Measurements from ENCODE around the gene CPNE8. TPM values are rescaled to one million over a fixed set of nuclear protein-coding genes. Genes with fewer than 3 reads are reported as not detected.

Gene CPNE8
- polyA plus RNA-seq, 1 donor (not counting 4 experiments of a cell fraction or from before 2014, with no cell fraction given), result 25.7 TPM

DNA sequence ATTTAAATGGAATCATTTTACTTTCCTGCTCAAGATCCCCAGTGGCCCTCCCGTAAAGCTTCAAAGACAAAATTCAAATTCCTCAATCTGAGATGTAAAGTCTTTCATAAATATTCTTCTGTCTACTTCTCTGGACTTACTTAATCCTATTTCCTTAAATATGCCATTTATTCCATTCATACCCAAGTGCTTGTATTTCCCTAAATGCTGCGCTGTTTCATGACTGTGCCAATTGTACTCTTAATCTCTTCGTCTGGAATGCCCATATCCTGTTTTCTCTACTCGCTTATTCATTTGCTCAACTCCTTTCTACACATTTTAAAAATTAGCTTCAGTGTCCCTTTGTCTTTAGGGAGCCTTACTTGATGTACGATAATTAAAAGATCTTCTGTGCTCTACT lies 280.1 kb downstream of the CPNE8 start:
- no peak for DNase-seq (ENCODE audit: low read depth, low spot score)
- no peaks in the 10 kb centered on the region for H3K9me3 ChIP-seq (ENCODE audit: control insufficient read depth, low read depth, low read length)
- TF ChIP-seq EZH2 (IDR thresholded peaks at IDR 0.05; ENCODE audit: low read length), result no peak
- TF ChIP-seq, protein P1, sequence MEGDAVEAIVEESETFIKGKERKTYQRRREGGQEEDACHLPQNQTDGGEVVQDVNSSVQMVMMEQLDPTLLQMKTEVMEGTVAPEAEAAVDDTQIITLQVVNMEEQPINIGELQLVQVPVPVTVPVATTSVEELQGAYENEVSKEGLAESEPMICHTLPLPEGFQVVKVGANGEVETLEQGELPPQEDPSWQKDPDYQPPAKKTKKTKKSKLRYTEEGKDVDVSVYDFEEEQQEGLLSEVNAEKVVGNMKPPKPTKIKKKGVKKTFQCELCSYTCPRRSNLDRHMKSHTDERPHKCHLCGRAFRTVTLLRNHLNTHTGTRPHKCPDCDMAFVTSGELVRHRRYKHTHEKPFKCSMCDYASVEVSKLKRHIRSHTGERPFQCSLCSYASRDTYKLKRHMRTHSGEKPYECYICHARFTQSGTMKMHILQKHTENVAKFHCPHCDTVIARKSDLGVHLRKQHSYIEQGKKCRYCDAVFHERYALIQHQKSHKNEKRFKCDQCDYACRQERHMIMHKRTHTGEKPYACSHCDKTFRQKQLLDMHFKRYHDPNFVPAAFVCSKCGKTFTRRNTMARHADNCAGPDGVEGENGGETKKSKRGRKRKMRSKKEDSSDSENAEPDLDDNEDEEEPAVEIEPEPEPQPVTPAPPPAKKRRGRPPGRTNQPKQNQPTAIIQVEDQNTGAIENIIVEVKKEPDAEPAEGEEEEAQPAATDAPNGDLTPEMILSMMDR (optimal IDR thresholded peaks at IDR 0.05 in 1 of 3, IDR thresholded peaks at IDR 0.05 in 1 of 3, conservative IDR thresholded peaks at IDR 0.05 in 1 of 3; ENCODE audit: extremely low read depth in 1 of 3, insufficient read depth in 2 of 3, low read length in 3 of 3), result no peak
- no peaks in the 10 kb centered on the region for H3K79me2 ChIP-seq (ENCODE audit: control insufficient read depth, insufficient read depth, low read length)
- no peaks in the 10 kb centered on the region for H4K20me1 ChIP-seq (ENCODE audit: control insufficient read depth, extremely low read depth, insufficient read depth, low read length)
- no peak overlapping the region for H3K4me3 ChIP-seq (ENCODE audit: control insufficient read depth in 2 of 3, extremely low read depth in 1 of 3, insufficient read depth in 2 of 3, low read depth in 1 of 3, low read length in 3 of 3)
- no peak overlapping the region for H3K9ac ChIP-seq (ENCODE audit: control insufficient read depth, extremely low read depth, insufficient read depth, low read length)
- no peaks in the 10 kb centered on the region for H3K4me1 ChIP-seq (ENCODE audit: control insufficient read depth, extremely low read depth, insufficient read depth, low read length)
- H3K36me3 ChIP-seq (ENCODE audit: control insufficient read depth in 2 of 2, extremely low read depth in 1 of 2, insufficient read depth in 2 of 2, low read length in 2 of 2), result no peaks in the 10 kb centered on the region
- no peaks in the 10 kb centered on the region for H3K27me3 ChIP-seq (ENCODE audit: control insufficient read depth, extremely low read depth, insufficient read depth, low read length)
- no peak overlapping the region for H3K27ac ChIP-seq (ENCODE audit: control insufficient read depth, insufficient read depth, low read length)
- no peaks in the 10 kb centered on the region for H3K9me1 ChIP-seq (ENCODE audit: control insufficient read depth, extremely low read depth, insufficient read depth, low read length)
- dilution Hi-C loops (cut with MboI; ENCODE audit: extremely low pct_ligation_motif_present, low sequenced_read_pairs), result no loop called here
- no peak overlapping the region for H3K4me2 ChIP-seq (ENCODE audit: control insufficient read depth, extremely low read depth, insufficient read depth, low read depth, low read length)
- no peak for FAIRE-seq
- H2AFZ ChIP-seq (ENCODE audit: control insufficient read depth, low read length), result no peak overlapping the region

DNA sequence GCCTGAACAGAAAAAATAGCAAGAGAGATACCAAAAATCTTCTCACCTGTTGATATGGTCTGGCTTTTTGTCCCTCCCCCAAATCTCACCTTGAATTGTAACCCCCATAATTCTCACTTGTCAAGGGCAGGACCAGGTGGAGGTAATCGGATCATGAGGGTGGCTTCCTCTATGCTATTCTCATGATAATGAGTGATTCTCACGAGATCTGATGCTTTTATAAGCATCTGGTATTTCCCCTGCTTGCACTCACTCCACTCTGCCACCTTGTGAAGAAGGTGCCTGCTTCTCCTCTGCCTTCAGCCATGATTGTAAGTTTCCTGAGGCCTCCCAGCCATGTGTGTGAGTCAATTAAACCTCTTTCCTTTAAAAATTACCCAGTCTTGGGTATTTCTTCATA lies 291.2 kb downstream of the CPNE8 start:
- DNase-seq (ENCODE audit: low read depth, low spot score) (no peak), FAIRE-seq (no peak)
- no peak overlapping the region for H3K4me2 ChIP-seq (ENCODE audit: control insufficient read depth, extremely low read depth, insufficient read depth, low read depth, low read length)
- H3K4me3 ChIP-seq (ENCODE audit: control insufficient read depth in 2 of 3, extremely low read depth in 1 of 3, insufficient read depth in 2 of 3, low read depth in 1 of 3, low read length in 3 of 3), result no peak overlapping the region
- H3K9me3 ChIP-seq (ENCODE audit: control insufficient read depth, low read depth, low read length), result no peaks in the 10 kb centered on the region
- no peaks in the 10 kb centered on the region for H3K9me1 ChIP-seq (ENCODE audit: control insufficient read depth, extremely low read depth, insufficient read depth, low read length)
- H4K20me1 ChIP-seq (ENCODE audit: control insufficient read depth, extremely low read depth, insufficient read depth, low read length), result no peaks in the 10 kb centered on the region
- no peak overlapping the region for H3K27ac ChIP-seq (ENCODE audit: control insufficient read depth, insufficient read depth, low read length)
- H2AFZ ChIP-seq (ENCODE audit: control insufficient read depth, low read length), result no peak overlapping the region
- H3K4me1 ChIP-seq (ENCODE audit: control insufficient read depth, extremely low read depth, insufficient read depth, low read length), result no peaks in the 10 kb centered on the region
- no peaks in the 10 kb centered on the region for H3K36me3 ChIP-seq (ENCODE audit: control insufficient read depth in 2 of 2, extremely low read depth in 1 of 2, insufficient read depth in 2 of 2, low read length in 2 of 2)
- TF ChIP-seq, protein P1 (optimal IDR thresholded peaks at IDR 0.05 in 1 of 3, IDR thresholded peaks at IDR 0.05 in 1 of 3, conservative IDR thresholded peaks at IDR 0.05 in 1 of 3; ENCODE audit: extremely low read depth in 1 of 3, insufficient read depth in 2 of 3, low read length in 3 of 3), result no peak
- no peak for TF ChIP-seq EZH2 (IDR thresholded peaks at IDR 0.05; ENCODE audit: low read length)
- H3K9ac ChIP-seq (ENCODE audit: control insufficient read depth, extremely low read depth, insufficient read depth, low read length), result no peak overlapping the region
- dilution Hi-C loops (cut with MboI; ENCODE audit: extremely low pct_ligation_motif_present, low sequenced_read_pairs), result no loop called here
- no peaks in the 10 kb centered on the region for H3K27me3 ChIP-seq (ENCODE audit: control insufficient read depth, extremely low read depth, insufficient read depth, low read length)
- no peaks in the 10 kb centered on the region for H3K79me2 ChIP-seq (ENCODE audit: control insufficient read depth, insufficient read depth, low read length)
